IMR-90 (cell line): ENCODE measurements around the gene ANKRD13B. TPM values are rescaled to one million over a fixed set of nuclear protein-coding genes. Genes with fewer than 3 reads are reported as not detected.

Experiments used
- ATAC-seq: fragments of 200-7000 bp; cut with Tn5 transposase; 2 replicates; pipeline ENCODE4 v1.9.1; 2020; ENCODE audit warnings: low read depth, mild to moderate bottlenecking, moderate library complexity
- BruUV-seq: library from RNA; stranded (reverse); fragments of 400-500 nt; replicated peaks from 2 replicates; lab custom pipeline; 2021; lab: Mats Ljungman, UMichigan
- CTCF ChIA-PET: fragments of 300-600 bp; formaldehyde crosslinking; extraction: SDS; loops from one replicate; lab custom pipeline; 2021; ENCODE audit warnings: antibody characterized with exemption; lab: Yijun Ruan, JAX
- POLR2A ChIA-PET: fragments of 300-600 bp; sonication (Branson Sonifier 250); formaldehyde crosslinking; loops from one replicate; lab custom pipeline; 2022; ENCODE audit warnings: antibody characterized with exemption; ENCODE audit not compliant: unreplicated experiment; lab: Charles Lee
- DNase-seq: peaks from one replicate; pipeline ENCODE4 v3.0.0; 2013
- H2AFZ ChIP-seq: replicated peaks from 2 replicates; pipeline ENCODE3; 2013; ENCODE audit warnings: low read length, mild to moderate bottlenecking; ENCODE audit not compliant: poor library complexity
- H2AK5ac ChIP-seq: 2 replicates; pipeline ENCODE4 v1.6.1; 2013; ENCODE audit warnings: low read depth, low read length, inconsistent platforms
- H2AK9ac ChIP-seq: replicated peaks from 2 replicates; pipeline ENCODE3; 2013; ENCODE audit warnings: mild to moderate bottlenecking, low read depth, low read length, moderate library complexity; ENCODE audit not compliant: poor library complexity
- H2BK120ac ChIP-seq: 2 replicates; pipeline ENCODE4 v1.6.1; 2013; ENCODE audit warnings: low read depth, low read length, inconsistent platforms
- H2BK15ac ChIP-seq: 3 replicates; pipeline ENCODE4 v1.6.1; 2013; ENCODE audit warnings: low read depth, low read length, inconsistent platforms
- H2BK20ac ChIP-seq: 2 replicates; pipeline ENCODE4 v1.6.1; 2013; ENCODE audit warnings: low read depth, mild to moderate bottlenecking, inconsistent platforms, low read length, moderate library complexity
- H2BK5ac ChIP-seq: 2 replicates; pipeline ENCODE4 v1.6.1; 2013; ENCODE audit warnings: mild to moderate bottlenecking, low read depth, low read length, inconsistent platforms; ENCODE audit not compliant: poor library complexity, severe bottlenecking
- H3K14ac ChIP-seq: replicated peaks from 2 replicates; pipeline ENCODE4 v1.6.1; 2013; ENCODE audit warnings: low read depth, low read length, inconsistent platforms
- H3K18ac ChIP-seq: 2 replicates; pipeline ENCODE4 v1.6.1; 2013; ENCODE audit warnings: low read depth, low read length, control low read depth
- H3K23ac ChIP-seq: 2 replicates; pipeline ENCODE4 v1.6.1; 2013; ENCODE audit warnings: low read depth, low read length, inconsistent platforms
- H3K27ac ChIP-seq: 2 replicates; pipeline ENCODE4 v1.5.1; 2013; ENCODE audit warnings: mild to moderate bottlenecking, control low read depth, low read length; ENCODE audit not compliant: insufficient read depth
- H3K27me3 ChIP-seq: 2 replicates; pipeline ENCODE4 v1.6.1; 2013; ENCODE audit warnings: low read length; ENCODE audit not compliant: control insufficient read depth, insufficient read depth
- H3K36me3 ChIP-seq: 2 replicates; pipeline ENCODE4 v1.6.1; 2013; ENCODE audit warnings: low read length, mixed read lengths; ENCODE audit not compliant: control insufficient read depth, insufficient read depth
- H3K4ac ChIP-seq: 2 replicates; pipeline ENCODE4 v1.6.1; 2013; ENCODE audit warnings: low read depth, low read length, inconsistent platforms
- H3K4me1 ChIP-seq: 2 replicates; pipeline ENCODE4 v1.6.1; 2013; ENCODE audit warnings: low read length, mixed read lengths; ENCODE audit not compliant: control insufficient read depth, insufficient read depth
- H3K4me2 ChIP-seq: 2 replicates; pipeline ENCODE4 v1.6.1; 2013; ENCODE audit warnings: low read depth, mild to moderate bottlenecking, control low read depth, low read length, moderate library complexity
- H3K4me3 ChIP-seq: 2 replicates; pipeline ENCODE4 v1.5.1; 2013; ENCODE audit warnings: low read depth, mild to moderate bottlenecking, control low read depth, low read length, moderate library complexity; ENCODE audit not compliant: insufficient read depth
- H3K56ac ChIP-seq: 2 replicates; pipeline ENCODE4 v1.6.1; 2013; ENCODE audit warnings: low read length, inconsistent platforms; ENCODE audit not compliant: insufficient read depth; ENCODE audit errors: extremely low read depth
- H3K79me1 ChIP-seq, 2 experiments: 2 replicates each; pipeline ENCODE4 v1.6.1; 2013; ENCODE audit warnings: low read length in 2 of 2, inconsistent platforms in 1 of 2, low read depth in 1 of 2
- H3K9ac ChIP-seq: 2 replicates; pipeline ENCODE4 v1.6.1; 2013; ENCODE audit warnings: low read depth, low read length, control low read depth
- H3K9me1 ChIP-seq: 2 replicates; pipeline ENCODE4 v1.6.1; 2013; ENCODE audit warnings: low read length, inconsistent platforms; ENCODE audit not compliant: insufficient read depth
- H3K9me3 ChIP-seq: 2 replicates; pipeline ENCODE4 v1.6.1; 2013; ENCODE audit warnings: low read length; ENCODE audit not compliant: control insufficient read depth, insufficient read depth
- H4K20me1 ChIP-seq: 2 replicates; pipeline ENCODE4 v1.6.1; 2013; ENCODE audit warnings: low read length, inconsistent platforms; ENCODE audit not compliant: insufficient read depth
- H4K5ac ChIP-seq: 2 replicates; pipeline ENCODE4 v1.6.1; 2013; ENCODE audit warnings: mild to moderate bottlenecking, low read depth, low read length, control low read depth
- H4K8ac ChIP-seq, 2 experiments: 2 replicates each; pipeline ENCODE4 v1.6.1; 2013; ENCODE audit warnings: low read depth in 2 of 2, low read length in 2 of 2, control low read depth in 1 of 2, inconsistent platforms in 1 of 2
- H4K91ac ChIP-seq: 2 replicates; pipeline ENCODE4 v1.6.1; 2013; ENCODE audit warnings: low read depth, low read length, inconsistent platforms; ENCODE audit not compliant: insufficient read depth
- BHLHE40 ChIP-seq: fragments of 150-350 bp; IDR thresholded peaks from 2 replicates; pipeline ENCODE4 v1.6.1; 2016; ENCODE audit warnings: mild to moderate bottlenecking, low read depth, low read length
- ELK1 ChIP-seq: fragments of 150-350 bp; IDR thresholded peaks from 2 replicates; pipeline ENCODE4 v1.6.1; 2016; ENCODE audit warnings: low read depth, mild to moderate bottlenecking, low read length, moderate library complexity, borderline replicate concordance
- FOS ChIP-seq: fragments of 150-350 bp; IDR thresholded peaks from 2 replicates; pipeline ENCODE4 v1.6.1; 2016; ENCODE audit warnings: low read depth, low read length
- MAFK ChIP-seq: IDR thresholded peaks from 2 replicates; pipeline ENCODE4 v1.6.1; 2012; ENCODE audit warnings: low read depth, low read length, improper control_type of control experiment
- MXI1 ChIP-seq: IDR thresholded peaks from 2 replicates; pipeline ENCODE4 v1.6.1; 2012; ENCODE audit warnings: low read depth, mild to moderate bottlenecking, low read length, moderate library complexity, borderline replicate concordance
- NFE2L2 ChIP-seq: fragments of 150-350 bp; IDR thresholded peaks from 2 replicates; pipeline ENCODE4 v1.6.1; 2016; ENCODE audit warnings: low read depth, mild to moderate bottlenecking, low read length
- POLR2A ChIP-seq: IDR thresholded peaks from 2 replicates; pipeline ENCODE4 v1.6.1; 2012; ENCODE audit warnings: mild to moderate bottlenecking, low read depth, low read length
- RCOR1 ChIP-seq: IDR thresholded peaks from 2 replicates; pipeline ENCODE4 v1.6.1; 2012; ENCODE audit warnings: mild to moderate bottlenecking, low read length, improper control_type of control experiment; ENCODE audit not compliant: insufficient replicate concordance
- RFX5 ChIP-seq: IDR thresholded peaks from 2 replicates; pipeline ENCODE4 v1.8.0; 2012; ENCODE audit warnings: low read depth, mild to moderate bottlenecking, low read length, moderate library complexity
- SMC3 ChIP-seq: fragments of 150-350 bp; IDR thresholded peaks from 2 replicates; pipeline ENCODE4 v1.6.1; 2016; ENCODE audit warnings: low read depth, mild to moderate bottlenecking, antibody characterized with exemption, low read length, moderate library complexity
- WGBS, 2 experiments: methylation state at CpG; one replicate each; pipeline versions ENCODE4 v1.1.5 to v1.1.7; 2013; ENCODE audit warnings: missing lambda C conversion rate in 2 of 2; ENCODE audit not compliant: insufficient read length in 1 of 2; ENCODE audit errors: extremely low coverage in 2 of 2; 5-methylcytosine and 5-hydroxymethylcytosine counted together
- dilution Hi-C: fragments of 300-500 bp; cut with HindIII; formaldehyde crosslinking; loops from one replicate; pipeline ENCODE4 v1.14.3; 2018; ENCODE audit warnings: low sequenced_read_pairs; ENCODE audit not compliant: unreplicated experiment
- in situ Hi-C: fragments of 300-500 bp; cut with MboI; formaldehyde crosslinking; loops from 3 replicates; pipeline ENCODE4 v1.14.3; 2019; ENCODE audit warnings: low sequenced_read_pairs, inconsistent platforms, mixed read lengths
- intact Hi-C: fragments of 100-400 bp; cut with micrococcal nuclease; formaldehyde crosslinking; loops from 2 replicates; pipeline ENCODE4 v1.10.0; 2022
- polyA plus RNA-seq, 3 experiments: library from polyadenylated mRNA; depleted of rRNA; stranded (reverse); fragments of >200 nt; gene quantifications; 2 replicates each; pipeline ENCODE4 v1.2.3, GENCODE V29; 2012; ENCODE audit warnings: low replicate concordance in 1 of 3
- total RNA-seq: library from RNA; depleted of rRNA; stranded (reverse); fragments of >200 nt; gene quantifications from 2 replicates; pipeline ENCODE4 v1.2.3, GENCODE V29; 2012
- TF ChIP-seq, protein P1 (sequence below): conservative IDR thresholded peaks from 2 replicates; pipeline ENCODE4 v1.5.1; 2012; ENCODE audit warnings: mild to moderate bottlenecking, low read depth, low read length, improper control_type of control experiment
- TF ChIP-seq, protein P2 (sequence below): fragments of 150-350 bp; IDR thresholded peaks from 2 replicates; pipeline ENCODE4 v1.6.1; 2017; ENCODE audit warnings: mild to moderate bottlenecking, antibody characterized with exemption, low read length, low read depth

ANKRD13B gene
- total and polyA plus RNA-seq, 2 of the 4 experiments (the other 2 are of a cell fraction), result 0.90 to 4.0 TPM

- no peak overlapping the region for H3K14ac ChIP-seq
- no peak overlapping the region; the same call in 1 of the 2 replicates for H2BK120ac ChIP-seq
- H3K4me2 ChIP-seq, result no peak overlapping the region
- H2AK9ac ChIP-seq, result no peak overlapping the region
- no peaks in the 10 kb centered on the region for H3K27me3 ChIP-seq
- WGBS, 2 experiments, result 63% methylated on average over 1 of the region's 7 CpGs; no CpG with 5 or more reads in 1 of the 2 experiments
- no peak overlapping the region for H3K23ac ChIP-seq
- peaks cover 0 to 6% of the 10 kb centered on the region in 2 experiments; a peak in 1 of 4 replicates for H3K79me1 ChIP-seq
- H3K56ac ChIP-seq, result no peak overlapping the region
- dilution Hi-C loops (no loop called here), in situ Hi-C loops (loop anchor here (5.0 to 10.0 kb wide), 2 partner anchors 136 to 294 kb away; partner anchors contain the start of gene SSH2), intact Hi-C loops (no loop called here)
- H3K4ac ChIP-seq, result no peak overlapping the region
- ChIA-PET POLR2A (no interaction called here), CTCF (interaction anchor here (0.6 to 3.7 kb wide), 3 partner anchors 138 to 452 kb away, joined by 5 to 25 read pairs (median 10); no protein-coding TSS in a partner anchor)
- H3K4me3 ChIP-seq, result no peak overlapping the region
- H4K91ac ChIP-seq, result no peak overlapping the region
- peaks cover 2% of the 10 kb centered on the region; the same call in 1 of the 2 replicates for H3K36me3 ChIP-seq
- H2AK5ac ChIP-seq, result no peak overlapping the region
- no peak overlapping the region for H4K5ac ChIP-seq
- no peak overlapping the region for H4K8ac ChIP-seq
- peaks cover 7% of the 10 kb centered on the region for H3K9me1 ChIP-seq
- no peak overlapping the region; the same call in 1 of the 2 replicates for H3K18ac ChIP-seq
- no peak overlapping the region for H2BK15ac ChIP-seq
- H3K27ac ChIP-seq, result no peak overlapping the region; the same call in 1 of the 2 replicates
- ATAC-seq (no peak), DNase-seq (no peak)
- TF ChIP-seq ELK1, result no peak
- TF ChIP-seq, protein P1, sequence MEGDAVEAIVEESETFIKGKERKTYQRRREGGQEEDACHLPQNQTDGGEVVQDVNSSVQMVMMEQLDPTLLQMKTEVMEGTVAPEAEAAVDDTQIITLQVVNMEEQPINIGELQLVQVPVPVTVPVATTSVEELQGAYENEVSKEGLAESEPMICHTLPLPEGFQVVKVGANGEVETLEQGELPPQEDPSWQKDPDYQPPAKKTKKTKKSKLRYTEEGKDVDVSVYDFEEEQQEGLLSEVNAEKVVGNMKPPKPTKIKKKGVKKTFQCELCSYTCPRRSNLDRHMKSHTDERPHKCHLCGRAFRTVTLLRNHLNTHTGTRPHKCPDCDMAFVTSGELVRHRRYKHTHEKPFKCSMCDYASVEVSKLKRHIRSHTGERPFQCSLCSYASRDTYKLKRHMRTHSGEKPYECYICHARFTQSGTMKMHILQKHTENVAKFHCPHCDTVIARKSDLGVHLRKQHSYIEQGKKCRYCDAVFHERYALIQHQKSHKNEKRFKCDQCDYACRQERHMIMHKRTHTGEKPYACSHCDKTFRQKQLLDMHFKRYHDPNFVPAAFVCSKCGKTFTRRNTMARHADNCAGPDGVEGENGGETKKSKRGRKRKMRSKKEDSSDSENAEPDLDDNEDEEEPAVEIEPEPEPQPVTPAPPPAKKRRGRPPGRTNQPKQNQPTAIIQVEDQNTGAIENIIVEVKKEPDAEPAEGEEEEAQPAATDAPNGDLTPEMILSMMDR, result no peak
- TF ChIP-seq NFE2L2, result no peak
- no peak for TF ChIP-seq SMC3
- no peak for TF ChIP-seq RCOR1
- TF ChIP-seq MAFK, result no peak
- TF ChIP-seq, protein P2, sequence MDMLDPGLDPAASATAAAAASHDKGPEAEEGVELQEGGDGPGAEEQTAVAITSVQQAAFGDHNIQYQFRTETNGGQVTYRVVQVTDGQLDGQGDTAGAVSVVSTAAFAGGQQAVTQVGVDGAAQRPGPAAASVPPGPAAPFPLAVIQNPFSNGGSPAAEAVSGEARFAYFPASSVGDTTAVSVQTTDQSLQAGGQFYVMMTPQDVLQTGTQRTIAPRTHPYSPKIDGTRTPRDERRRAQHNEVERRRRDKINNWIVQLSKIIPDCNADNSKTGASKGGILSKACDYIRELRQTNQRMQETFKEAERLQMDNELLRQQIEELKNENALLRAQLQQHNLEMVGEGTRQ, result no peak
- TF ChIP-seq FOS, result no peak
- no peak for TF ChIP-seq BHLHE40
- no peak for TF ChIP-seq POLR2A
- TF ChIP-seq RFX5, result no peak
- no peak for TF ChIP-seq MXI1
- H2BK5ac ChIP-seq, result peak overlapping the region; percentile 18
- H3K9ac ChIP-seq, result no peak overlapping the region
- H3K4me1 ChIP-seq, result peaks cover 25% of the 10 kb centered on the region
- BruUV-seq, result no TSS peak
- no peaks in the 10 kb centered on the region for H4K20me1 ChIP-seq
- H2BK20ac ChIP-seq, result no peak overlapping the region
- no peak overlapping the region for H2AFZ ChIP-seq
- H3K9me3 ChIP-seq, result no peaks in the 10 kb centered on the region
These were observed 48.2 kb downstream of the ANKRD13B start for GRCh38 chr17:29640981-29641642.
